Measurements from ENCODE around the gene CCL25. TPM values are rescaled to one million over a fixed set of nuclear protein-coding genes. Genes with fewer than 3 reads are reported as not detected.

CCL25 gene
- polyA plus RNA-seq, 1 of the 3 experiments (the other 2 are of a cell fraction): not detected

DNA sequence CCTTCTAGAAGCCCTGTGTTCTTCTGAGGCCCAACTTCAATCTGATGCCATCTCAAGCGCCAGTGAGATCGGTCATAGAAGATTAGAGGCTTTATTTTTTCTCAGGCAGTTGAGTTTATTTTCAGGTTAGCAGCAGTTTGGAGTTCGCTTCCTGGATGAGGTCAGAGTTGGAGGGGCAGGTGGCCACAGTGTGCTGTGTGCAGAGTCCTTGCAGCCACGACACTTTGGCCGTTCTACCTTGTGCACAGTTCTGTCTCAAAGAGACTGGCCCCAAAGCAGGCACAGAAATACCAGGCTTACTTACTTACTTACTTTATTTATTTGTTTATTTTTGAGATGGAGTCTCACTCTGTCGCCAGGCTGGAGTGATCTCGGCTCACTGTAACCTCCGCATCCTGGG lies 31.2 kb upstream of the CCL25 start (continued):
- TF ChIP-seq RFX5 (IDR thresholded peaks at IDR 0.05; ENCODE audit: low read length): no peak
- TF ChIP-seq SMC3 (IDR thresholded peaks at IDR 0.05; ENCODE audit: low read depth, low read length): no peak
- TF ChIP-seq ELF1 (IDR thresholded peaks at IDR 0.05): no peak
- TF ChIP-seq YY1 (IDR thresholded peaks at IDR 0.05; ENCODE audit: low read depth): no peak
- TF ChIP-seq CHD2 (IDR thresholded peaks at IDR 0.05; ENCODE audit: low read length, partially characterized antibody): no peak

DNA sequence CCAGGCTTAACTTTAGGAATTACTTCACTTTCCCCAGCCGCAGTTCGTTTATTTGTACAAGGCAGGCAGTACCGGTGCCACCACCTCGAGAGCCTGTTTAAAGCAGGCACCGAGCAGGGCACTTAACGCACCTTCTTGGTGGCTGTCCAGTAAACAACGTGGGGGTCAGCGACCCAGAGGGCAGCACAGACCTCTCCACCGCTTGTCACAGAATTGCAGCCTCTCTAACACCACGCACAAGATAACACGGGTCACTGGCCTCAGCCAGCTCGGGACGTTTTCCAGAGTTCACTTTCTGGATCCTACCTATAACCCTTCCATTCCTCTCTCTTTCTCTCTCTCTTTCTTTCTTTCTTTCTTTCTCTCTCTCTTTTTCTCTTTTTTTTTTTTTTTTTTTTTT lies 30.3 kb upstream of the CCL25 start:
- H3K4me1 ChIP-seq (ENCODE audit: control insufficient read depth in 1 of 2, insufficient read depth in 2 of 2, low read depth in 1 of 2, low read length in 1 of 2): no peaks in the 10 kb centered on the region
- H3K9me2 ChIP-seq: no peaks in the 10 kb centered on the region
- no peak overlapping the region for H3K4me2 ChIP-seq
- no peak overlapping the region for H3K27ac ChIP-seq (ENCODE audit: low read depth in 2 of 2, low read length in 1 of 2)
- 91% methylated on average over 12 of the region's 13 CpGs for WGBS (ENCODE audit: low lambda C conversion rate)
- no peaks in the 10 kb centered on the region for H3K9me3 ChIP-seq
- H4K20me1 ChIP-seq (ENCODE audit: insufficient read depth): no peaks in the 10 kb centered on the region
- H3K36me3 ChIP-seq (replicated peaks in 1 of 2; ENCODE audit: control insufficient read depth in 1 of 2, insufficient read depth in 2 of 2, low read length in 1 of 2): no peaks in the 10 kb centered on the region
- ChIA-PET CTCF (no interaction called here), POLR2A (no interaction called here)
- TF ChIP-seq RXRA (IDR thresholded peaks at IDR 0.05; ENCODE audit: borderline replicate concordance, low read depth) (no peak), GABPA (IDR thresholded peaks at IDR 0.05; ENCODE audit: low read depth) (no peak), ELF1 (IDR thresholded peaks at IDR 0.05) (no peak), EP300 (IDR thresholded peaks at IDR 0.05; ENCODE audit: borderline replicate concordance in 1 of 2, low read depth in 1 of 2, low read length in 1 of 2) (no peak), NRF1 (IDR thresholded peaks at IDR 0.05; ENCODE audit: low read depth, low read length) (no peak), IRF3 (IDR thresholded peaks at IDR 0.05; ENCODE audit: low read depth, low read length) (no peak), MEF2A (IDR thresholded peaks at IDR 0.05; ENCODE audit: borderline replicate concordance, low read depth) (no peak)
- TF ChIP-seq, protein P1, sequence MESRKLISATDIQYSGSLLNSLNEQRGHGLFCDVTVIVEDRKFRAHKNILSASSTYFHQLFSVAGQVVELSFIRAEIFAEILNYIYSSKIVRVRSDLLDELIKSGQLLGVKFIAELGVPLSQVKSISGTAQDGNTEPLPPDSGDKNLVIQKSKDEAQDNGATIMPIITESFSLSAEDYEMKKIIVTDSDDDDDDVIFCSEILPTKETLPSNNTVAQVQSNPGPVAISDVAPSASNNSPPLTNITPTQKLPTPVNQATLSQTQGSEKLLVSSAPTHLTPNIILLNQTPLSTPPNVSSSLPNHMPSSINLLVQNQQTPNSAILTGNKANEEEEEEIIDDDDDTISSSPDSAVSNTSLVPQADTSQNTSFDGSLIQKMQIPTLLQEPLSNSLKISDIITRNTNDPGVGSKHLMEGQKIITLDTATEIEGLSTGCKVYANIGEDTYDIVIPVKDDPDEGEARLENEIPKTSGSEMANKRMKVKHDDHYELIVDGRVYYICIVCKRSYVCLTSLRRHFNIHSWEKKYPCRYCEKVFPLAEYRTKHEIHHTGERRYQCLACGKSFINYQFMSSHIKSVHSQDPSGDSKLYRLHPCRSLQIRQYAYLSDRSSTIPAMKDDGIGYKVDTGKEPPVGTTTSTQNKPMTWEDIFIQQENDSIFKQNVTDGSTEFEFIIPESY (IDR thresholded peaks at IDR 0.05; ENCODE audit: borderline replicate concordance, low read depth): no peak
- TF ChIP-seq, protein P2, sequence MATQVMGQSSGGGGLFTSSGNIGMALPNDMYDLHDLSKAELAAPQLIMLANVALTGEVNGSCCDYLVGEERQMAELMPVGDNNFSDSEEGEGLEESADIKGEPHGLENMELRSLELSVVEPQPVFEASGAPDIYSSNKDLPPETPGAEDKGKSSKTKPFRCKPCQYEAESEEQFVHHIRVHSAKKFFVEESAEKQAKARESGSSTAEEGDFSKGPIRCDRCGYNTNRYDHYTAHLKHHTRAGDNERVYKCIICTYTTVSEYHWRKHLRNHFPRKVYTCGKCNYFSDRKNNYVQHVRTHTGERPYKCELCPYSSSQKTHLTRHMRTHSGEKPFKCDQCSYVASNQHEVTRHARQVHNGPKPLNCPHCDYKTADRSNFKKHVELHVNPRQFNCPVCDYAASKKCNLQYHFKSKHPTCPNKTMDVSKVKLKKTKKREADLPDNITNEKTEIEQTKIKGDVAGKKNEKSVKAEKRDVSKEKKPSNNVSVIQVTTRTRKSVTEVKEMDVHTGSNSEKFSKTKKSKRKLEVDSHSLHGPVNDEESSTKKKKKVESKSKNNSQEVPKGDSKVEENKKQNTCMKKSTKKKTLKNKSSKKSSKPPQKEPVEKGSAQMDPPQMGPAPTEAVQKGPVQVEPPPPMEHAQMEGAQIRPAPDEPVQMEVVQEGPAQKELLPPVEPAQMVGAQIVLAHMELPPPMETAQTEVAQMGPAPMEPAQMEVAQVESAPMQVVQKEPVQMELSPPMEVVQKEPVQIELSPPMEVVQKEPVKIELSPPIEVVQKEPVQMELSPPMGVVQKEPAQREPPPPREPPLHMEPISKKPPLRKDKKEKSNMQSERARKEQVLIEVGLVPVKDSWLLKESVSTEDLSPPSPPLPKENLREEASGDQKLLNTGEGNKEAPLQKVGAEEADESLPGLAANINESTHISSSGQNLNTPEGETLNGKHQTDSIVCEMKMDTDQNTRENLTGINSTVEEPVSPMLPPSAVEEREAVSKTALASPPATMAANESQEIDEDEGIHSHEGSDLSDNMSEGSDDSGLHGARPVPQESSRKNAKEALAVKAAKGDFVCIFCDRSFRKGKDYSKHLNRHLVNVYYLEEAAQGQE (IDR thresholded peaks at IDR 0.05; ENCODE audit: low read depth, low read length): no peak
- no peaks in the 10 kb centered on the region for H3K79me2 ChIP-seq (ENCODE audit: insufficient read depth)
- H3F3A ChIP-seq (replicated peaks; ENCODE audit: insufficient read depth): no peaks in the 10 kb centered on the region
- H3K4me3 ChIP-seq (ENCODE audit: low read depth in 2 of 2, low read length in 1 of 2): no peak overlapping the region
- no peak overlapping the region for H2AFZ ChIP-seq (ENCODE audit: low read depth)
- H3K9ac ChIP-seq: no peak overlapping the region
- H3K27me3 ChIP-seq (ENCODE audit: insufficient read depth): no peaks in the 10 kb centered on the region
- DNase-seq: no peak

Data from SK-N-SH (cell line).